Right atrium auricular region (tissue), 2 donors: Measurements from ENCODE around the gene WDR88. TPM values are rescaled to one million over a fixed set of nuclear protein-coding genes. Genes with fewer than 3 reads are reported as not detected.

Source experiments
- DNase-seq: peaks from one replicate; pipeline ENCODE4 v3.0.0-alpha.2; 2019; ENCODE audit warnings: low spot score
- H3K27ac ChIP-seq, 2 donors: fragments of 200-600 bp; sonication (generic); 1 replicate in 1 of 2; 2 replicates in 1 of 2; pipeline ENCODE4 v1.5.1; 2016 to 2019
- H3K27me3 ChIP-seq, 2 donors: fragments of 200-600 bp; sonication (generic); one replicate each; pipeline versions ENCODE4 v1.5.1 to v1.6.0; 2017 to 2019
- H3K36me3 ChIP-seq: fragments of 200-600 bp; sonication (generic); one replicate; pipeline ENCODE4 v1.5.1; 2016
- H3K4me1 ChIP-seq, 2 donors: fragments of 200-600 bp; sonication (generic); one replicate each; pipeline versions ENCODE4 v1.5.1 to v1.6.0; 2017 to 2019
- H3K4me3 ChIP-seq, 2 donors: fragments of 200-600 bp; sonication (generic); 1 replicate in 1 of 2; 2 replicates in 1 of 2; pipeline ENCODE4 v1.5.1; 2017 to 2019; ENCODE audit warnings: mild to moderate bottlenecking in 1 of 2, moderate library complexity in 1 of 2
- H3K9me3 ChIP-seq, 2 donors: fragments of 200-600 bp; sonication (generic); one replicate each; pipeline ENCODE4 v1.5.1; 2019
- total RNA-seq, 2 donors: library from RNA; depleted of rRNA; stranded (reverse); fragments of >200 nt; gene quantifications; one replicate each; pipeline ENCODE4 v1.1.0, GENCODE V29; 2016
- TF ChIP-seq, protein P1 (sequence below), 2 donors: fragments of 200-600 bp; sonication (generic); IDR thresholded peaks; one replicate each; pipeline ENCODE4 v1.5.1; 2019; ENCODE audit warnings: antibody characterized with exemption in 2 of 2

WDR88 gene
- total RNA-seq, 2 donors from 2014 or later = not detected

DNA sequence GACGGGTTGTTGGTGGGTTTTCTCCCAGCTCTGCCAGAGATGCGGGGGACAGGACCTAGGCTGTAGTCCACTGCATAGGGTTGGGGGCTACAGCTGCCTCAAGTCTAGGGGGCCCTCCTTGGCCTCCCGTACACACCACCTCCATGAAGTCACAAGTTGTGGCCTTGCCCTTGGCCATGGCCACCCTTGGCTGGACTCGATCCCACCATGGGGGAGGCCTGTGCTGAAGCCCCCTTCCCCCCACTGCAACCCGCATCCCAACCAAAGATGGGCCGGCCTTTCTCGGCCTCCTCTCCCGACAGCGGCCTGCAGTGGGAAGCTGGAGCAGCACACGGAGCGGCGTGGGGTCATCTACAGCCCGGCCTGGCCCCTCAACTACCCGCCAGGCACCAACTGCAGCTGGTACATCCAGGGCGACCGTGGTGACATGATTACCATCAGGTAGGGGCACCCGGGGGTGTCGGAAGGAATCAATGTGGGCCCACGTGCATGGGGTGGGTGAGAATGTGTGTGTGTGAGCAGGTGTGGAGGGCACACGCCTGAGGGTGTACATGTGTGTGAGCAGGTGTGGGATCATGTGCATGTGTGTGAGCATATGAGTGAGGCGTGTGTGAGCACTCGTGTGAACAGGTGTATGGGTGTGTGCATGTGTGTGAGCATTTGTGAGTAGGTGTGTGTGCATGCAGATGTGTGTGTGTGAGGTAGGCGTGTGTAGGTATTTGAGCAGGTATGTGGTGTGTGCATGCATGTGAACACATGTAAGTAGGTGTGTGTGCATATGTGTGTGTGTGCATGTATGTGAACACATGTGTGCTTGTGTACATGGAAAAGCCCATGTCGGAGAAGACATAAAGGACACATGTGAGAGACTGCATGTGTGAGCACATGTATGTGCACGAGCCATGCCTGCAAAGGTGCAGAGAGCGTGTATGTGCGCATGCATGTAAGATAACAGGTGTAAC is 70.9 kb downstream of the WDR88 start:
- Histone ChIP-seq H3K36me3 (peaks cover 7% of the 10 kb centered on the region), H3K4me1 (no peaks in the 10 kb centered on the region), H3K9me3 (no peaks in the 10 kb centered on the region), H3K27me3 (no peaks in the 10 kb centered on the region), H3K27ac (no peak overlapping the region), H3K4me3 (no peak overlapping the region)
- TF ChIP-seq, protein P1, sequence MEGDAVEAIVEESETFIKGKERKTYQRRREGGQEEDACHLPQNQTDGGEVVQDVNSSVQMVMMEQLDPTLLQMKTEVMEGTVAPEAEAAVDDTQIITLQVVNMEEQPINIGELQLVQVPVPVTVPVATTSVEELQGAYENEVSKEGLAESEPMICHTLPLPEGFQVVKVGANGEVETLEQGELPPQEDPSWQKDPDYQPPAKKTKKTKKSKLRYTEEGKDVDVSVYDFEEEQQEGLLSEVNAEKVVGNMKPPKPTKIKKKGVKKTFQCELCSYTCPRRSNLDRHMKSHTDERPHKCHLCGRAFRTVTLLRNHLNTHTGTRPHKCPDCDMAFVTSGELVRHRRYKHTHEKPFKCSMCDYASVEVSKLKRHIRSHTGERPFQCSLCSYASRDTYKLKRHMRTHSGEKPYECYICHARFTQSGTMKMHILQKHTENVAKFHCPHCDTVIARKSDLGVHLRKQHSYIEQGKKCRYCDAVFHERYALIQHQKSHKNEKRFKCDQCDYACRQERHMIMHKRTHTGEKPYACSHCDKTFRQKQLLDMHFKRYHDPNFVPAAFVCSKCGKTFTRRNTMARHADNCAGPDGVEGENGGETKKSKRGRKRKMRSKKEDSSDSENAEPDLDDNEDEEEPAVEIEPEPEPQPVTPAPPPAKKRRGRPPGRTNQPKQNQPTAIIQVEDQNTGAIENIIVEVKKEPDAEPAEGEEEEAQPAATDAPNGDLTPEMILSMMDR (IDR thresholded peaks at IDR 0.05) = no peak
- no peak for DNase-seq

DNA sequence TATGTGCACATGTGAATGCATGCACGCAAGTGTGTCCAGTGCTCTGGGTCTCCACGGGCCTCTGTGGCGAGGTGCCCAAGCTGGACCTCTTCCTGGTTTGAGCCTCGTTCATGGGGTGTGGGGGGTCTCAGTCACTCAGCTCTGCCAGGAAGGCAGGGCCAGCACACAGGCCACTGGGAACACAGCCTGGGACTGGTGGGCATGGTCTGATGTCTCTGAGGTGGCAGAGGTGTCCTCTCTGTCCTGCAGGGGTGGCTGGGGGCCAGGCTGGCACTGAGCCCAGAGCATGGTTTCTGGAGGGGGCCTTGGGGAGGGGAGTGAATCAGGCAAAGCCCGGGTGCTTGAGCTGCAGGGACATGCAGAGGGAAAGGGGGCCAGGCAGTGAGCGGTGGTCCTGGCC is 71.6 kb downstream of the WDR88 start:
- DNase-seq = no peak
- peaks cover 7% of the 10 kb centered on the region for H3K36me3 ChIP-seq

DNA sequence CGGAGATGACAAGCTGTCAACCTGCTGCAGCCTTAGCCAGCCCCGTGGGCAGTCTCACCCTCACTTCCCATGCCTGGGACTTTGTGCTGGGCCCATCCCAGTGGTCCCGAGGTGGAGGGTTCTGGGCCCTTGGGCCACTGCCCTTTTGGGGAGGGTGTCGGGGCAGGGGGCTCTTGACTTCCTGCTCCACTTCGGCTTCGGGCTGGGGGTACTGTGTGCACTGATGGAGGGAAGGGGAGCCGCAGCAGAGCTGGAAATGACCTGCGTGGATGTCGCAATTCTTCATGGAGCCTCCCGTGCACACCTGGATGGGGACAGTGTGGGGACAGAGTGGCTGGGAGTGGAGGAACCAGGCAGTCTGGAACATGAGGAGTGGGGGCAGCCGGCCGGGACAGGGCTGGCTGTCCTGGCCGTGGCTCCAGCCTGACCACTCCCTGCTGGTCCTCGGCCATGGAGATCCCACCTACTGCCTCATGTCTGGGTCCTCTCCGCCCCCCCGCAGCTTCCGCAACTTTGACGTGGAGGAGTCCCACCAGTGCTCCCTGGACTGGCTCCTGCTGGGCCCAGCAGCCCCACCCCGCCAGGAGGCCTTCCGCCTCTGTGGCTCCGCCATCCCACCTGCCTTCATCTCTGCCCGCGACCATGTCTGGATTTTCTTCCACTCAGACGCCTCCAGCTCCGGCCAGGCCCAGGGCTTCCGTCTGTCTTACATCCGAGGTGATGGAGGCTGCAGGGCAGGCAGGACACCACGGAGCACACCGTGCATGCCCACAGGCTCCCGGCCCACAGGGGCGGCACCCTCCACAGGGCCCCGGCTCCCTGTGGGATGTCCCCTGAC is 72.4 kb downstream of the WDR88 start:
- H3K9me3 ChIP-seq = no peaks in the 10 kb centered on the region
- no peak overlapping the region for H3K27ac ChIP-seq
- DNase-seq = no peak
- TF ChIP-seq, protein P1 (IDR thresholded peaks at IDR 0.05) = no peak
- H3K36me3 ChIP-seq = peaks cover 7% of the 10 kb centered on the region
- H3K4me3 ChIP-seq = no peak overlapping the region
- H3K4me1 ChIP-seq = no peaks in the 10 kb centered on the region
- no peaks in the 10 kb centered on the region for H3K27me3 ChIP-seq

More for the DNA sequence above, 71.6 kb downstream of the WDR88 start:
- H3K27ac ChIP-seq = no peak overlapping the region
- no peaks in the 10 kb centered on the region for H3K27me3 ChIP-seq
- TF ChIP-seq, protein P1 (IDR thresholded peaks at IDR 0.05) = no peak
- H3K4me3 ChIP-seq = no peak overlapping the region
- no peaks in the 10 kb centered on the region for H3K4me1 ChIP-seq
- no peaks in the 10 kb centered on the region for H3K9me3 ChIP-seq

DNA sequence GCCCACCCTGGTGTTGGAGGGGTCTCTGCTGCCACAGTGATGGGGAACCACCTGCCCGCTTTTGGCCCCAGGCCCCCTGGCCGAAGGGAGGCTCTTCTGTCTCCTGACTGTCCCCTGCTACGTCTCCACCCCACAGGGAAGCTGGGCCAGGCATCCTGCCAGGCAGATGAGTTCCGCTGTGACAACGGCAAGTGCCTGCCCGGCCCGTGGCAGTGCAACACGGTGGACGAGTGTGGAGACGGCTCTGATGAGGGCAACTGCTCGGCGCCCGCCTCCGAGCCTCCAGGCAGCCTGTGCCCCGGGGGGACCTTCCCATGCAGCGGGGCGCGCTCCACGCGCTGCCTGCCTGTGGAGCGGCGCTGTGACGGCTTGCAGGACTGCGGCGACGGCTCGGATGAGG is 73.2 kb downstream of the WDR88 start:
- DNase-seq = no peak
- Histone ChIP-seq H3K27ac (no peak overlapping the region), H3K36me3 (peaks cover 7% of the 10 kb centered on the region), H3K4me3 (no peak overlapping the region), H3K9me3 (no peaks in the 10 kb centered on the region), H3K4me1 (no peaks in the 10 kb centered on the region), H3K27me3 (no peaks in the 10 kb centered on the region)
- TF ChIP-seq, protein P1 (IDR thresholded peaks at IDR 0.05) = no peak

DNA sequence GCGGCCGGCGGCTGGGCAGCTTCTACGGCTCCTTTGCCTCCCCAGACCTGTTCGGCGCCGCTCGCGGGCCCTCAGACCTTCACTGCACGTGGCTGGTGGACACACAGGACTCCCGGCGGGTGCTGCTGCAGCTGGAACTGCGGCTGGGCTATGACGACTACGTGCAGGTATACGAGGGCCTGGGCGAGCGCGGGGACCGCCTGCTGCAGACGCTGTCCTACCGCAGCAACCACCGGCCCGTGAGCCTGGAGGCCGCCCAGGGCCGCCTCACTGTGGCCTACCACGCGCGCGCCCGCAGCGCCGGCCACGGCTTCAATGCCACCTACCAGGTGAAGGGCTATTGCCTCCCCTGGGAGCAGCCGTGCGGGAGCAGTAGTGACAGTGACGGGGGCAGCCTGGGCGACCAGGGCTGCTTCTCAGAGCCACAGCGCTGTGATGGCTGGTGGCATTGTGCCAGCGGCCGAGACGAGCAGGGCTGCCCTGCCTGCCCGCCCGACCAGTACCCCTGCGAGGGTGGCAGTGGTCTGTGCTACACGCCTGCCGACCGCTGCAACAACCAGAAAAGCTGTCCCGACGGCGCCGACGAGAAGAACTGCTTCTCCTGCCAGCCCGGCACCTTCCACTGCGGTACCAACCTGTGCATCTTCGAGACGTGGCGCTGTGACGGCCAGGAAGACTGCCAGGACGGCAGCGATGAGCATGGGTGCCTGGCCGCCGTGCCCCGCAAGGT is 73.8 kb downstream of the WDR88 start:
- peaks cover 7% of the 10 kb centered on the region for H3K36me3 ChIP-seq
- no peaks in the 10 kb centered on the region for H3K27me3 ChIP-seq
- H3K9me3 ChIP-seq = no peaks in the 10 kb centered on the region
- no peaks in the 10 kb centered on the region for H3K4me1 ChIP-seq
- no peak overlapping the region for H3K4me3 ChIP-seq
- no peak overlapping the region for H3K27ac ChIP-seq
- DNase-seq = no peak
- TF ChIP-seq, protein P1 (IDR thresholded peaks at IDR 0.05) = no peak
